Heart right ventricle (tissue), 16 donors: Measurements from ENCODE around the gene TEN1. TPM values are rescaled to one million over a fixed set of nuclear protein-coding genes. Genes with fewer than 3 reads are reported as not detected.

Source experiments
- ATAC-seq, 8 donors: fragments of 200-7000 bp; cut with Tn5 transposase; one replicate each; pipeline ENCODE4 v1.9.1; 2020; ENCODE audit warnings: mild to moderate bottlenecking in 8 of 8, moderate library complexity in 8 of 8, moderate number of reproducible peaks in 1 of 8
- DNase-seq, 2 donors: peaks; one replicate each; pipeline ENCODE4 v3.0.0-alpha.2; 2020
- H3K27ac ChIP-seq, 10 donors: fragments of 200-600 bp; sonication (generic) in 2 of 10; one replicate each; pipeline versions ENCODE4 v1.5.0 to v1.8.0; 2020 to 2022; ENCODE audit warnings: mild to moderate bottlenecking in 3 of 10
- H3K27me3 ChIP-seq, 7 donors: fragments of 200-600 bp; one replicate each; pipeline ENCODE4 v1.8.0; 2021 to 2022; ENCODE audit warnings: mild to moderate bottlenecking in 2 of 7
- H3K36me3 ChIP-seq, 9 donors: fragments of 200-600 bp; sonication (generic) in 1 of 9; one replicate each; pipeline versions ENCODE4 v1.5.0 to v1.8.0; 2020 to 2022; ENCODE audit warnings: mild to moderate bottlenecking in 2 of 9
- H3K4me1 ChIP-seq, 9 donors: fragments of 200-600 bp; sonication (generic) in 1 of 9; one replicate each; pipeline versions ENCODE4 v1.5.0 to v1.8.0; 2020 to 2022; ENCODE audit warnings: mild to moderate bottlenecking in 4 of 9
- H3K4me3 ChIP-seq, 10 donors: fragments of 200-600 bp; sonication (generic) in 2 of 10; one replicate each; pipeline versions ENCODE4 v1.5.0 to v1.8.0; 2020 to 2022; ENCODE audit warnings: mild to moderate bottlenecking in 7 of 10, moderate library complexity in 2 of 10
- H3K9me3 ChIP-seq, 11 donors: fragments of 200-600 bp in 10 of 11; sonication (generic) in 2 of 11; one replicate each; pipeline versions ENCODE4 v1.5.0 to v1.8.0; 2013 to 2022; ENCODE audit warnings: mild to moderate bottlenecking in 2 of 11, control low read depth in 1 of 11, moderate library complexity in 1 of 11
- WGBS, 2 donors: extraction: QIAGEN DNeasy Blood & Tissue Kit; methylation state at CpG; one replicate each; pipeline ENCODE4 v1.1.7; 2013; ENCODE audit warnings: inconsistent platforms in 1 of 2; 5-methylcytosine and 5-hydroxymethylcytosine counted together
- intact Hi-C, 10 donors: fragments of 100-400 bp; cut with DNase I; formaldehyde crosslinking; loops; one replicate each; pipeline versions ENCODE4 v1.11.1 to v1.14.2; 2022
- polyA plus RNA-seq, 2 donors: library from polyadenylated mRNA; stranded (reverse); fragments of 200-250 nt; gene quantifications; one replicate each; pipeline ENCODE4 v1.2.3, GENCODE V29; 2013
- total RNA-seq, 10 donors: library from RNA; stranded (reverse); fragmentation: NEBNext Ultra II Directional in 3 of 10; extraction: Animal tissue kit (Norgen Biotek cat#: 25700) in 3 of 10; gene quantifications; one replicate each; pipeline versions ENCODE4 v1.2.1 to v1.2.4, GENCODE V29; 2021 to 2023
- TF ChIP-seq, protein P1 (sequence below), 9 donors: fragments of 200-600 bp; sonication (generic) in 2 of 9; IDR thresholded peaks; one replicate each; pipeline versions ENCODE4 v1.5.0 to v1.8.0; 2021 to 2022; ENCODE audit warnings: antibody characterized with exemption in 9 of 9, mild to moderate bottlenecking in 5 of 9, moderate library complexity in 1 of 9
- donor health status: Arrhythmogenic right ventricular cardiomyopathy.
- donor health status: ischemic (EF 13 %, LVEDD 7.1; RV severe dilation, severe dysfunction).
- donor health status: healthy with polysubstance abuse.
- donor health status: DM: no; HTN: yes; CAD: no.
- donor health status: DM: no; HTN: no; CAD: no.
- donor health status: ischemic (EF 25% LVEDD 6.9; RV normal size, moderate dysfunction).
- donor health status: ischemic (EF 25% LVEDD 5.7; RV mildly dilated, moderate dysfunction).
- donor health status: healthy.
- donor health status: DM: yes; HTN: yes; CAD: no.
- donor health status: Ischemic cardiomyopathy.
- donor health status: ischemic (EF 35%, LVEDD 5.7; RV mildly dilated, moderate dysfunction).
- donor health status: nonischemic (EF 11% LVEDD 7.7; RV severe dilation, severe dysfunction).
- donor health status: DM: yes; HTN: yes; CAD: no.
- donor health status: PGD.
- donor health status: ischemic (EF 29% LVEDD 5.4; RV normal size, mild dysfunction).
- donor health status: nonischemic (EF 23%, LVEDD 6.1; RV moderate dilation, normal function).

The TEN1 gene
- total and polyA plus RNA-seq, 12 donors, result 4.4 to 20.1 (median 9.7) TPM

DNA sequence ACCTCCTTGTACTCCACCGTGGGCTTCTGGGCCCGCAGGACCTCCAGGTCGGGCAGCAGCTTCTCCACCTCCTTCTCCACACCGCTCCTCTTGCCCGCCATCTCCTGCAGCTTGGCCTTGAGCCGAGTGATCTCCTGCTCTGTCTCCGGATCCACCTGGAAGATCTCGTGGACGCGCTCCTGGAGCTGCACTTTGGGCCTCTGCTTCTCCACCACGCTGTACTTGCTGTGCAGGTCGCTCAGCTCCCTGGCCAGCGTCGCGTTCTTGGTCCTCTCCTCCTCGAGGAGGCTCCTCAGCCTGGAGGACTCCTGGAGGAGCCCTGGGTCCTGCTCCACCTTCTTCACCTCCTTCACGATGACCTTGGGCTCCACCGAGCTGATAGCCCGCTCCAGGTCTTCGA, 30.4 kb downstream of the TEN1 start:
- TF ChIP-seq, protein P1, sequence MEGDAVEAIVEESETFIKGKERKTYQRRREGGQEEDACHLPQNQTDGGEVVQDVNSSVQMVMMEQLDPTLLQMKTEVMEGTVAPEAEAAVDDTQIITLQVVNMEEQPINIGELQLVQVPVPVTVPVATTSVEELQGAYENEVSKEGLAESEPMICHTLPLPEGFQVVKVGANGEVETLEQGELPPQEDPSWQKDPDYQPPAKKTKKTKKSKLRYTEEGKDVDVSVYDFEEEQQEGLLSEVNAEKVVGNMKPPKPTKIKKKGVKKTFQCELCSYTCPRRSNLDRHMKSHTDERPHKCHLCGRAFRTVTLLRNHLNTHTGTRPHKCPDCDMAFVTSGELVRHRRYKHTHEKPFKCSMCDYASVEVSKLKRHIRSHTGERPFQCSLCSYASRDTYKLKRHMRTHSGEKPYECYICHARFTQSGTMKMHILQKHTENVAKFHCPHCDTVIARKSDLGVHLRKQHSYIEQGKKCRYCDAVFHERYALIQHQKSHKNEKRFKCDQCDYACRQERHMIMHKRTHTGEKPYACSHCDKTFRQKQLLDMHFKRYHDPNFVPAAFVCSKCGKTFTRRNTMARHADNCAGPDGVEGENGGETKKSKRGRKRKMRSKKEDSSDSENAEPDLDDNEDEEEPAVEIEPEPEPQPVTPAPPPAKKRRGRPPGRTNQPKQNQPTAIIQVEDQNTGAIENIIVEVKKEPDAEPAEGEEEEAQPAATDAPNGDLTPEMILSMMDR (IDR thresholded peaks at IDR 0.05), result no peak
- peaks cover 0 to 2% (median 0%) of the 10 kb centered on the region in 7 donors for H3K27me3 ChIP-seq
- ATAC-seq (no peak), DNase-seq (no peak)
- H3K4me1 ChIP-seq, result peaks cover 0 to 16% (median 4%) of the 10 kb centered on the region in 9 donors
- 94% methylated on average over 20 of the region's 20 CpGs for WGBS, 2 donors
- no peaks in the 10 kb centered on the region for H3K9me3 ChIP-seq
- H3K36me3 ChIP-seq, result peaks cover 0 to 3% (median 0%) of the 10 kb centered on the region in 9 donors
- intact Hi-C loops, result loop anchor here in 2 of 10 donors (5.0 to 10.0 kb wide), 2 partner anchors 102 to 245 kb away; partner anchors contain the start of gene GALK1 (in 1 of the 2)
- no peak overlapping the region for H3K27ac ChIP-seq
- no peak overlapping the region for H3K4me3 ChIP-seq

DNA sequence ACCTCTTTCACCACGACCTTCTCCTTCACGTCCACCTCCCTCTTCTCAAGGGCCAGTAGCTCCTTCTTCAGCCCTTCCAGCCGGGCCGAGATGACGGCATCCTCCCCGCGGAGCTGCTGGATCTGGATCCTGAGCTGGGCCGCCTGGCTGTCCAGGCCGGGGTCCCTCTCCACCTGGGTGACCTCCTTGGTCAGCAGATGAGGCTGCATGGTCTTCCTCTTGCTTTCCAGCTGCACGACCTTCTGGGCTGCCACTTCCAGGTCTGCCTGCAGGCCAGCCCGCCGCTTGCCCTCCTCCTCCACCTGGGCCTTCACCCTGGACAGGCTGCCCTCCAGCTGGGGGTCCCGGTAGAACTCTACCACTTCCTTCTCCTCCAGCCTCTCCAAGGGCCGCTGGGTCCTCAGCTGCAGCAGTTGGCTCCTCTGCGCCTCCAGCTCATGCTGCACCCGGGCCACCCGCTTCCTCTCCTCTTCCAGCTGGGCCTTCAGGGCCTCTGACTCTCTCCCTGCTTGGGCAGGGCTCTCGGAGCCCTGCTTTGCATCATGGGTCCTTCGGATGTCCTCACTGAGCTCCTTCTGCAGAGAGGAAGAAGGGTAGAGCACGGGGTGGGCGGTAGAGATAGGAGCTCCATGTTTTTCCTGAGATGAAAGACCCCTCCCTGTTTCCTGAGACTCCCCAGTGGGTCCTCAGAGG, 31.1 kb downstream of the TEN1 start:
- WGBS, 2 donors, result 85 to 87% methylated on average over 21 of the region's 21 CpGs
- Histone ChIP-seq H3K4me1 (peaks cover 0 to 14% (median 4%) of the 10 kb centered on the region in 9 donors), H3K36me3 (no peaks in the 10 kb centered on the region), H3K4me3 (no peak overlapping the region), H3K9me3 (no peaks in the 10 kb centered on the region), H3K27me3 (peaks cover 0 to 8% (median 0%) of the 10 kb centered on the region in 7 donors), H3K27ac (no peak overlapping the region)
- ATAC-seq, result no peak
- TF ChIP-seq, protein P1 (IDR thresholded peaks at IDR 0.05), result no peak
- intact Hi-C loops, result loop anchor here in 9 of 10 donors (5.0 to 10.0 kb wide), 6 partner anchors 103 to 287 kb away; partner anchors contain the start of gene GALK1 (in 1 of the 9)
- DNase-seq, result no peak

DNA sequence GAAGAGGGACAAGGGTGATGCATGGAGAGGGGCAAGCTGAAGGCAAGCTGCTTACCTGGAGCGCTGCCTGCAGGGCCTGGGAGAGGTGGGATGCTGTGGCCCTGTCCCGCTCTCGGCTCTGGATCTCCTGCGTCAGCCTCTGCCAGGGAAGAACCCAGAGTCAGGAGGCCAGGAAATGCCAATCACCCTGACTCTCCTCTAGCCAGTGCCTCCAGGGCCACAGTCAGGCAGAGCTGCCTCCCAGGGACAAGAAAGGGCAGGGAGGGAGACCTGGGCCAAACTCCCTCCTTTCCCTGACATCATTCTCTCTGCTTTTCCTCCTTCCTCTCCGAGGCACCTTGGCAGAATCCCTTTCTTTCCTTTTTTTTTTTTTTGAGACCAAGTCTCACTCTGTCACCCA, 32.9 kb downstream of the TEN1 start:
- Histone ChIP-seq H3K4me3 (no peak overlapping the region), H3K9me3 (no peaks in the 10 kb centered on the region), H3K27me3 (peaks cover 0 to 9% (median 0%) of the 10 kb centered on the region in 7 donors), H3K4me1 (peaks cover 0 to 6% (median 4%) of the 10 kb centered on the region in 9 donors), H3K27ac (no peak overlapping the region), H3K36me3 (no peaks in the 10 kb centered on the region)
- DNase-seq, result no peak
- intact Hi-C loops, result loop anchor here in 9 of 10 donors (2.0 to 10.0 kb wide), 5 partner anchors 41 to 285 kb away; no protein-coding TSS in a partner anchor
- no peak for ATAC-seq
- TF ChIP-seq, protein P1 (IDR thresholded peaks at IDR 0.05), result no peak
- WGBS, 2 donors, result 81 to 82% methylated on average over 3 to 5 of the region's 5 CpGs

DNA sequence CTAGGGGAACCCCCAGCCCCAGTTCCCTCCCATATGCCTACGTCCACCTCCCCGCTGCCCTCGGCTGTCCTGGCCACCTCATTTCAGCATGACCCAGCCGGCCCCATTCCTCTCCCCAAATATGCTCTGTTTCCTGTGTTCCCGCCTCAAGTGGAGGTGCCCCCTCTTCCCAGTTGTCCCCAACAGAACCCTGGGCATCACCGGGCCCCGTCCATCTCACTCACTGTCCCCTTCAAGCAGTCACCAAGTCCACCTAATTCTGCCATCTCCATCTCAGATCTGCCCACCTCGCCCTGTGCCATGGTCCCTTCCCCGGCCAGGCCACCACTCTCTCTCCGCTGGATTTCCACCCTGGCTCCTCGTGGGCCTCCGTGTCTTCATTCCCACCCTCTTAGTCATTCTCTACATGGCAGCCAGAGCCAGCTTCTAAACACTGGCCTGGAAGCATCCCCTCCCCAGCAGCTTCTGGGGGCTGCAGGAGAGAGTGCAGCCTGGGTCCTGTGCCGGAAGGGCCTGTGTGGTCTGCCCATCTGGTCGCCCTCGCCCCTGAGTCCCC, 34.4 kb downstream of the TEN1 start:
- no peak overlapping the region for H3K4me3 ChIP-seq
- TF ChIP-seq, protein P1 (IDR thresholded peaks at IDR 0.05), result no peak
- 74 to 77% methylated on average over 14 to 15 of the region's 15 CpGs for WGBS, 2 donors
- intact Hi-C loops, result loop anchor here in 9 of 10 donors (2.0 to 10.0 kb wide), 5 partner anchors 39 to 284 kb away; no protein-coding TSS in a partner anchor
- ATAC-seq (no peak), DNase-seq (no peak)
- H3K27ac ChIP-seq, result no peak overlapping the region
- no peaks in the 10 kb centered on the region for H3K36me3 ChIP-seq
- H3K4me1 ChIP-seq, result peaks cover 0 to 6% (median 4%) of the 10 kb centered on the region in 9 donors
- no peaks in the 10 kb centered on the region for H3K9me3 ChIP-seq
- H3K27me3 ChIP-seq, result peaks cover 0 to 9% (median 0%) of the 10 kb centered on the region in 7 donors
